Thyroid gland (tissue), 4 donors: ENCODE data around the gene TLR8. TPM values are rescaled to one million over a fixed set of nuclear protein-coding genes. Genes with fewer than 3 reads are reported as not detected.

Experiments used
- DNase-seq, 2 donors: peaks; one replicate each; pipeline ENCODE4 v3.0.0-alpha.2; 2019
- H3K27ac ChIP-seq, 3 donors: fragments of 200-600 bp; sonication (generic); 1 replicate in 2 of 3; 2 replicates in 1 of 3; pipeline ENCODE4 v1.5.1; 2016 to 2019; ENCODE audit warnings: mild to moderate bottlenecking in 1 of 3, moderate library complexity in 1 of 3
- H3K27me3 ChIP-seq: fragments of 200-600 bp; sonication (generic); one replicate; pipeline ENCODE4 v1.5.1; 2019
- H3K36me3 ChIP-seq, 2 donors: fragments of 200-600 bp; sonication (generic); one replicate each; pipeline ENCODE4 v1.5.1; 2016 to 2019
- H3K4me1 ChIP-seq, 2 donors: fragments of 200-600 bp; sonication (generic); one replicate each; pipeline ENCODE4 v1.5.1; 2017 to 2019
- H3K4me3 ChIP-seq, 3 donors: fragments of 200-600 bp; sonication (generic); replicated peaks in 1 of 3; 1 replicate in 2 of 3; 2 replicates in 1 of 3; pipeline ENCODE4 v1.5.1; 2016; ENCODE audit warnings: mild to moderate bottlenecking in 1 of 3
- H3K9me3 ChIP-seq: fragments of 200-600 bp; sonication (generic); one replicate; pipeline ENCODE4 v1.5.1; 2017
- CTCF ChIP-seq, 6 experiments: fragments of 200-600 bp in 3 of 6; fragments of 450-650 bp in 3 of 6; sonication (generic) in 3 of 6; IDR thresholded peaks; one replicate each; pipeline ENCODE4 v1.5.1; 2016 to 2019; ENCODE audit warnings: antibody characterized with exemption in 6 of 6, mild to moderate bottlenecking in 2 of 6, inconsistent platforms in 1 of 6, moderate library complexity in 1 of 6
- POLR2A ChIP-seq, 2 donors: fragments of 450-650 bp; IDR thresholded peaks; one replicate each; pipeline ENCODE4 v1.6.1; 2017; ENCODE audit warnings: antibody characterized with exemption in 2 of 2, mild to moderate bottlenecking in 2 of 2, moderate library complexity in 1 of 2
- WGBS, 2 donors: methylation state at CpG; one replicate each; pipeline ENCODE4 v1.1.5; 2017; 5-methylcytosine and 5-hydroxymethylcytosine counted together
- intact Hi-C: fragments of 100-400 bp; cut with DNase I; formaldehyde crosslinking; loops from one replicate; pipeline ENCODE4 v1.15.1; 2023
- total RNA-seq, 4 donors: library from RNA; depleted of rRNA; stranded (reverse); fragments of >200 nt; gene quantifications; one replicate each; pipeline ENCODE4 v1.2.3, GENCODE V29; 2016

TLR8 gene
- total RNA-seq, 4 donors from 2014 or later: 0.45 to 1.7 (median 0.62) TPM

GRCh38 chrX:12868747-12869146, 37.7 kb upstream of the TLR8 start:
- no peaks in the 10 kb centered on the region for H3K4me1 ChIP-seq
- H3K27ac ChIP-seq: no peak overlapping the region
- no peak for DNase-seq
- H3K4me3 ChIP-seq: no peak overlapping the region
- no peaks in the 10 kb centered on the region for H3K27me3 ChIP-seq
- intact Hi-C loops: no loop called here
- TF ChIP-seq POLR2A (IDR thresholded peaks at IDR 0.05) (no peak), CTCF (IDR thresholded peaks at IDR 0.05) (no peak)
- WGBS, 2 donors: 85 to 90% methylated on average over 4 of the region's 4 CpGs
- H3K36me3 ChIP-seq: no peaks in the 10 kb centered on the region
- no peaks in the 10 kb centered on the region for H3K9me3 ChIP-seq

GRCh38 chrX:12871257-12871656, 35.2 kb upstream of the TLR8 start:
- TF ChIP-seq POLR2A (IDR thresholded peaks at IDR 0.05): no peak
- TF ChIP-seq CTCF (IDR thresholded peaks at IDR 0.05): no peak
- H3K9me3 ChIP-seq: no peaks in the 10 kb centered on the region
- H3K27me3 ChIP-seq: no peaks in the 10 kb centered on the region
- no peak overlapping the region for H3K27ac ChIP-seq
- 61 to 78% methylated on average over 6 of the region's 6 CpGs for WGBS, 2 donors
- H3K36me3 ChIP-seq: no peaks in the 10 kb centered on the region
- no peak overlapping the region for H3K4me3 ChIP-seq
- no peak for DNase-seq
- no peaks in the 10 kb centered on the region for H3K4me1 ChIP-seq
- intact Hi-C loops: no loop called here

- DNase-seq: no peak
- intact Hi-C loops: no loop called here
- no peak overlapping the region for H3K27ac ChIP-seq
- H3K4me3 ChIP-seq: no peak overlapping the region
- TF ChIP-seq POLR2A (IDR thresholded peaks at IDR 0.05) (no peak), CTCF (IDR thresholded peaks at IDR 0.05) (no peak)
- H3K9me3 ChIP-seq: no peaks in the 10 kb centered on the region
- no peaks in the 10 kb centered on the region for H3K4me1 ChIP-seq
- WGBS, 2 donors: 81 to 95% methylated on average over 4 of the region's 4 CpGs
- H3K36me3 ChIP-seq: no peaks in the 10 kb centered on the region
- no peaks in the 10 kb centered on the region for H3K27me3 ChIP-seq
These were observed 33.7 kb upstream of the TLR8 start for GRCh38 chrX:12872741-12873140.

GRCh38 chrX:12874581-12874980, 31.8 kb upstream of the TLR8 start:
- no peak for DNase-seq
- no peaks in the 10 kb centered on the region for H3K9me3 ChIP-seq
- no peak overlapping the region for H3K27ac ChIP-seq
- TF ChIP-seq POLR2A (IDR thresholded peaks at IDR 0.05): no peak
- TF ChIP-seq CTCF (IDR thresholded peaks at IDR 0.05): no peak
- intact Hi-C loops: no loop called here
- H3K4me3 ChIP-seq: no peak overlapping the region
- no peaks in the 10 kb centered on the region for H3K36me3 ChIP-seq
- no peaks in the 10 kb centered on the region for H3K27me3 ChIP-seq
- WGBS, 2 donors: 44 to 49% methylated on average over 4 of the region's 4 CpGs
- no peaks in the 10 kb centered on the region for H3K4me1 ChIP-seq

- intact Hi-C loops: no loop called here
- no peak for DNase-seq
- H3K36me3 ChIP-seq: no peaks in the 10 kb centered on the region
- H3K27me3 ChIP-seq: no peaks in the 10 kb centered on the region
- WGBS, 2 donors: 15 to 35% methylated on average over 6 to 8 of the region's 8 CpGs
- no peak overlapping the region for H3K27ac ChIP-seq
- H3K9me3 ChIP-seq: no peaks in the 10 kb centered on the region
- TF ChIP-seq CTCF (IDR thresholded peaks at IDR 0.05) (no peak), POLR2A (IDR thresholded peaks at IDR 0.05) (no peak)
- no peak overlapping the region for H3K4me3 ChIP-seq
- no peaks in the 10 kb centered on the region for H3K4me1 ChIP-seq
These were observed 29.0 kb upstream of the TLR8 start for GRCh38 chrX:12877386-12877785.
